Omental fat pad (tissue), 4 donors: Measurements from ENCODE around the gene RCC1. TPM values are rescaled to one million over a fixed set of nuclear protein-coding genes. Genes with fewer than 3 reads are reported as not detected.

Experiments
- ATAC-seq: fragments of 150-250 bp; one replicate; pipeline ENCODE4 v1.9.1; 2016; ENCODE audit warnings: mild to moderate bottlenecking, moderate library complexity; ENCODE audit not compliant: low FRiP score
- DNase-seq: peaks from one replicate; pipeline ENCODE4 v3.0.0-alpha.2; 2019; ENCODE audit warnings: low spot score
- total RNA-seq, 4 donors: library from RNA; depleted of rRNA; stranded (reverse); fragments of >200 nt; gene quantifications; one replicate each; pipeline ENCODE4 v1.1.0, GENCODE V29; 2016
- TF ChIP-seq, protein P1 (sequence below), 3 donors: fragments of 450-650 bp; IDR thresholded peaks; one replicate each; pipeline ENCODE4 v1.5.1; 2016 to 2017; ENCODE audit warnings: antibody characterized with exemption in 3 of 3, mild to moderate bottlenecking in 3 of 3, moderate library complexity in 2 of 3

RCC1 gene
- total RNA-seq, 4 donors from 2014 or later: 15.3 to 32.9 (median 22.1) TPM

DNA sequence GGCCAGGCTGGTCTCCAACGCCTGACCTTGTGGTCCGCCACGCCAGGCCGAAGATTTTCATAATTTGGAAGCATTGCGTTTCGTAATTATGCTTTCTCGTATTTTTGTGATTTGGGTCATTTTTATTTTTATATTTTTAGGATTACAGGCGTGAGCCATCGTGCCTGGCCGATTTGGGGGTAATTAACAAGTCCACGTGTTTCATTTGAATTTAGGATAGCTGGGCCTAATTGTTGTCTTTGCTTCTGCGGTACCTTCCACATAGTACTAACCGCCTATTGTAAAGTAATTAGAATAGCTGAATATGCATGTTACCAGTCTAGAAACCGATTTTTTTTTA lies 1.0 kb downstream of the RCC1 start:
- TF ChIP-seq, protein P1, sequence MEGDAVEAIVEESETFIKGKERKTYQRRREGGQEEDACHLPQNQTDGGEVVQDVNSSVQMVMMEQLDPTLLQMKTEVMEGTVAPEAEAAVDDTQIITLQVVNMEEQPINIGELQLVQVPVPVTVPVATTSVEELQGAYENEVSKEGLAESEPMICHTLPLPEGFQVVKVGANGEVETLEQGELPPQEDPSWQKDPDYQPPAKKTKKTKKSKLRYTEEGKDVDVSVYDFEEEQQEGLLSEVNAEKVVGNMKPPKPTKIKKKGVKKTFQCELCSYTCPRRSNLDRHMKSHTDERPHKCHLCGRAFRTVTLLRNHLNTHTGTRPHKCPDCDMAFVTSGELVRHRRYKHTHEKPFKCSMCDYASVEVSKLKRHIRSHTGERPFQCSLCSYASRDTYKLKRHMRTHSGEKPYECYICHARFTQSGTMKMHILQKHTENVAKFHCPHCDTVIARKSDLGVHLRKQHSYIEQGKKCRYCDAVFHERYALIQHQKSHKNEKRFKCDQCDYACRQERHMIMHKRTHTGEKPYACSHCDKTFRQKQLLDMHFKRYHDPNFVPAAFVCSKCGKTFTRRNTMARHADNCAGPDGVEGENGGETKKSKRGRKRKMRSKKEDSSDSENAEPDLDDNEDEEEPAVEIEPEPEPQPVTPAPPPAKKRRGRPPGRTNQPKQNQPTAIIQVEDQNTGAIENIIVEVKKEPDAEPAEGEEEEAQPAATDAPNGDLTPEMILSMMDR (IDR thresholded peaks at IDR 0.05): no peak
- no peak for DNase-seq
- ATAC-seq: no peak

DNA sequence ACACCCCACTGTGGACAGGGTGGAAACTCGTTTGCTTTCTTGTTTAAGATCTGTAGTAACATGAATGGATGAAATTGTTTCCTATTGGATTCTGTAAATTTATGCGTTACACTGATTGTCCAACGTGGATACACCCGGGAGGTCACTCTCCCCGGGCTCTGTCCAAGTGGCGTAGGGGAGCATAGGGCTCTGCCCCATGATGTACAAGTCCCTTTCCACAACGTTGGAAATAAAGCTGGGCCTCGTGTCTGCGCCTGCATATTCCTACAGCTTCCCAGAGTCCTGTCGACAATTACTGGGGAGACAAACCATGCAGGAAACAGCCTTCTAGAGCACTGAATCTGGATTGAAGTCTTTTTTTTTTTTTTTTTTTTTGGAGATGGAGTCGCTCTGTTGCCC lies 1.4 kb downstream of the RCC1 start:
- DNase-seq: no peak
- no peak for ATAC-seq
- TF ChIP-seq, protein P1 (IDR thresholded peaks at IDR 0.05): no peak

DNA sequence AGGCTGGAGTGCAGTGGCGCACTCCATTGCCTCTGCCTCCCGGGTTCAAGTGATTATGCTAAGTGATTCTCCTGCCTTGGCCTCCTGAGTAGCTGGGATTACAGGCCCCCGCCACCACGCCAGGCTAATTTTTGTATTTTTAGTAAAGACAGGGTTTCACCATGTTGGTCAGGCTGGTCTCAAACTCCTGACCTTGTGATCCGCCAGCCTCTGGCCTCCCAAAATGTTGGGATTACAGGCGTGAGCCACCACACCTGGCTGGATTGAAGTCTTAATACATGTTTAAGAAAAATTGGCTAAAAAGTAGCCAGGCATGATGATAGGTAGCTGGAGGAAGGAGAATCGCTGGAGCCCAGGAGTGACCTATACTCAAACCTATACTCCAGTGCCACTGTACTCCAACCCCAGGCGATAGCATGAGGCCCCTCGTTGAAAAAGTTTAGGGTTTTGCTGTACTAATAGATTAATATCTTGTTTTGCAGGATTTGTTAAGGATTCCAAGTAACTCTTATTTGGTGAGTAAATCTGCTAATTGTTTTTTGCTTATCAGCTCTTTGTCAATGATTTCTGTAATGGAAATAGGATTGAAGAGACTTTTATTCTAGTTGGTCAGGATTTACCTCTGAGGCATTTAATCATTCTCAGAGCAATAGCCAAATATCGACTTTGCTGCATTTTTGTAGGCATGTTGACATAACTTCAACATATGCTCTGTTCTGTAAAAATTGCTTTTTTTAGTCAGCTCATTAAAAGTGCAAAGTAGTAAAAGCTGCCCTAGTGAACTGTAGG lies 2.0 kb downstream of the RCC1 start:
- no peak for ATAC-seq
- no peak for DNase-seq
- TF ChIP-seq, protein P1 (IDR thresholded peaks at IDR 0.05): no peak

DNA sequence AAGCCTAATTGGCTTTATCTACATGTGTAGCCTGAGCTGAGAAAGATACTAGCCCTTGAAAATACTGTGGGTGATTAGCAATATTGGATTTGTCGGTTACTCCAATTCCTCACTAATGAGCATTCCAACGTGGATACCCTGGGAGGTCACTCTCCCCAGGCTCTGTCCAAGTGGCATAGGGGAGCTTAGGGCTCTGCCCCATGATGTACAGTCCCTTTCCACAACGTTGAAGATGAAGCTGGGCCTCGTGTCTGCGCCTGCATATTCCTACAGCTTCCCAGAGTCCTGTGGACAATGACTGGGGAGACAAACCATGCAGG lies 2.6 kb downstream of the RCC1 start:
- DNase-seq: no peak
- ATAC-seq: no peak
- TF ChIP-seq, protein P1 (IDR thresholded peaks at IDR 0.05): no peak

DNA sequence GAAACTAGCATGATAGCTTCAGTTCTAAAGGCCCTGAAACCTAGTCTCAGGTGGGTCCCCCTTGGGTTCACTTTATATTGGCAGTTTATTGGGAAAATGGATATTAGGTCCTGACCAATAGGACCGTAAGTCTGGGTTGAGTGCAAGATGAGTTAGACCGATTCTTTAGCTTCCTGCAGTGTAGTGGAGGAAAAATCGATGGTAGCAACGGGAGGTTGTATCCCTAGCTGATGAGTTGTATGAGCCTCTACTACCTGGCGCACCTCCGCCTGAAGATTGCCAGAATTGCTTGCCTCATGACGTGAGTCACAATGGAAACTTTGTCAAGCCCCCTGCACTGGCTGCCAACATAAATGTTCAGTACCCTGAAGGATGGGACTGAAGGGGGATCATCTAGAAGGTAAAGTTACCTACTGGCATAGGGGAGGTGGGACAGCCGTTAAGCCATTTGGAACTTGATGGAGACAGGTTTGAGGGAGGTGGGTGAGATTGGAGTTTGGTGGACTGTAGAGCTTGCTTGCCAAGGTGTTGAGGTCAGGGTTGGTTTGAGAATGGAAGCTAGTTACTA lies 3.9 kb downstream of the RCC1 start:
- TF ChIP-seq, protein P1 (IDR thresholded peaks at IDR 0.05): no peak
- DNase-seq (no peak), ATAC-seq (no peak)

DNA sequence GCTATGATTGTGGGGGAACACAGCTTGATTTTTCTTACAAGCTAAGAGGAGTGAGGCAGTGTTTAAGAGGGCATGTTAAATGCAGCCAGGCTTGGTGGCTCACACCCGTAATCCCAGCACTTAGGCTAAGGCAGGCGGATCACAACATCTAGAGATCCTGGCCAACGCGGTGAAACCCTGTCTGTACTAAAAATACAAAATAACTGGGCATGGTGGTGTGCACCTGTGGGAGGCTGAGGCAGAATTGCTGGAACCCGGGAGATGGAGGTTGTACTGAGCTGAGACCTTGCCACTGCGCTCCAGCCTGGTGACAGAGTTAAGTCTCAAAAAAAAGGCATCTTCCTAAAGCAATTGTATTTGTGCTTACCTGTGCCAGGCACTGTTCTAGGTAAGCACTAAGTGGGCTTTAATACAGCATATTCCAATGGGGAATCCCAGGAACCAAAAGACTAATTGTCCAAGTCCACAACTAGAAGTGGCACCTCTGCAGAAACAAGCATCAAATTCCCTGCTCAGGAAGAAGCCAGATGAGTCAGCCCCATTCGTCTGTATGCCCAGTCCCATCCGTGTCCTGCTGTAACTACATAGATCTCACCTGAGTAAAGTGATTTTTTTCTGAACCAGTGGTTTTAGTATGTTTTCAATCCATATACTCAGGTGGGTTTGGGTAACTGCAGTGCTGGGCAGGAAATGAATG lies 4.6 kb downstream of the RCC1 start:
- no peak for DNase-seq
- TF ChIP-seq, protein P1 (IDR thresholded peaks at IDR 0.05): no peak
- ATAC-seq: no peak
